ENCODE results near the gene ADGRV1.

Gene ADGRV1

GRCh38 chr5:90901261-90901660 is 342.7 kb downstream of the ADGRV1 start:
- no peak overlapping the region for H3K4me3 ChIP-seq (ENCODE audit: low read depth in 1 of 5, low read length in 5 of 5)
- H3K9ac ChIP-seq (ENCODE audit: low read length in 5 of 5), result no peak overlapping the region
- no peak overlapping the region for H3K27ac ChIP-seq (ENCODE audit: low read depth, low read length)
- no peaks in the 10 kb centered on the region for H3K36me3 ChIP-seq (ENCODE audit: control insufficient read depth in 5 of 5, insufficient read depth in 5 of 5, low read length in 5 of 5)
- no peaks in the 10 kb centered on the region for H3K27me3 ChIP-seq (ENCODE audit: control insufficient read depth in 5 of 5, insufficient read depth in 4 of 5, low read length in 5 of 5)
- no peaks in the 10 kb centered on the region for H3K9me3 ChIP-seq (ENCODE audit: control insufficient read depth in 5 of 5, low read length in 5 of 5)
- no peaks in the 10 kb centered on the region for H3K4me1 ChIP-seq (ENCODE audit: control insufficient read depth in 5 of 5, insufficient read depth in 5 of 5, low read length in 5 of 5)

GRCh38 chr5:90902170-90902569 is 343.6 kb downstream of the ADGRV1 start:
- Histone ChIP-seq H3K27ac (ENCODE audit: low read depth, low read length) (no peak overlapping the region), H3K36me3 (ENCODE audit: control insufficient read depth in 5 of 5, insufficient read depth in 5 of 5, low read length in 5 of 5) (no peaks in the 10 kb centered on the region), H3K4me1 (ENCODE audit: control insufficient read depth in 5 of 5, insufficient read depth in 5 of 5, low read length in 5 of 5) (no peaks in the 10 kb centered on the region), H3K4me3 (ENCODE audit: low read depth in 1 of 5, low read length in 5 of 5) (no peak overlapping the region), H3K9ac (ENCODE audit: low read length in 5 of 5) (no peak overlapping the region), H3K9me3 (ENCODE audit: control insufficient read depth in 5 of 5, low read length in 5 of 5) (no peaks in the 10 kb centered on the region), H3K27me3 (ENCODE audit: control insufficient read depth in 5 of 5, insufficient read depth in 4 of 5, low read length in 5 of 5) (no peaks in the 10 kb centered on the region)

- Histone ChIP-seq H3K9me3 (ENCODE audit: control insufficient read depth in 5 of 5, low read length in 5 of 5) (no peaks in the 10 kb centered on the region), H3K27me3 (ENCODE audit: control insufficient read depth in 5 of 5, insufficient read depth in 4 of 5, low read length in 5 of 5) (no peaks in the 10 kb centered on the region), H3K4me1 (ENCODE audit: control insufficient read depth in 5 of 5, insufficient read depth in 5 of 5, low read length in 5 of 5) (no peaks in the 10 kb centered on the region), H3K27ac (ENCODE audit: low read depth, low read length) (no peak overlapping the region), H3K9ac (ENCODE audit: low read length in 5 of 5) (peak overlapping the region in 1 of 5 donors; percentile 7), H3K4me3 (ENCODE audit: low read depth in 1 of 5, low read length in 5 of 5) (no peak overlapping the region), H3K36me3 (ENCODE audit: control insufficient read depth in 5 of 5, insufficient read depth in 5 of 5, low read length in 5 of 5) (no peaks in the 10 kb centered on the region)
Observed at GRCh38 chr5:90902651-90903386, 344.2 kb downstream of the ADGRV1 start.

- Histone ChIP-seq H3K9me3 (ENCODE audit: control insufficient read depth in 5 of 5, low read length in 5 of 5) (no peaks in the 10 kb centered on the region), H3K4me1 (ENCODE audit: control insufficient read depth in 5 of 5, insufficient read depth in 5 of 5, low read length in 5 of 5) (peaks cover 0 to 19% (median 0%) of the 10 kb centered on the region in 5 donors), H3K4me3 (ENCODE audit: low read depth in 1 of 5, low read length in 5 of 5) (no peak overlapping the region), H3K36me3 (ENCODE audit: control insufficient read depth in 5 of 5, insufficient read depth in 5 of 5, low read length in 5 of 5) (no peaks in the 10 kb centered on the region), H3K27me3 (ENCODE audit: control insufficient read depth in 5 of 5, insufficient read depth in 4 of 5, low read length in 5 of 5) (no peaks in the 10 kb centered on the region), H3K9ac (ENCODE audit: low read length in 5 of 5) (no peak overlapping the region), H3K27ac (ENCODE audit: low read depth, low read length) (peak overlapping the region; percentile 47)
Observed at GRCh38 chr5:90909101-90909503, 350.5 kb downstream of the ADGRV1 start.

GRCh38 chr5:90909940-90910339 is 351.3 kb downstream of the ADGRV1 start:
- no peak overlapping the region for H3K27ac ChIP-seq (ENCODE audit: low read depth, low read length)

GRCh38 chr5:90911169-90911568 is 352.6 kb downstream of the ADGRV1 start:
- H3K27ac ChIP-seq (ENCODE audit: low read depth, low read length), result peak overlapping the region; percentile 29
- no peak overlapping the region for H3K4me3 ChIP-seq (ENCODE audit: low read depth in 1 of 5, low read length in 5 of 5)
- no peaks in the 10 kb centered on the region for H3K36me3 ChIP-seq (ENCODE audit: control insufficient read depth in 5 of 5, insufficient read depth in 5 of 5, low read length in 5 of 5)
- no peaks in the 10 kb centered on the region for H3K27me3 ChIP-seq (ENCODE audit: control insufficient read depth in 5 of 5, insufficient read depth in 4 of 5, low read length in 5 of 5)
- H3K9ac ChIP-seq (ENCODE audit: low read length in 5 of 5), result no peak overlapping the region
- H3K4me1 ChIP-seq (ENCODE audit: control insufficient read depth in 5 of 5, insufficient read depth in 5 of 5, low read length in 5 of 5), result peaks cover 0 to 19% (median 0%) of the 10 kb centered on the region in 5 donors
- H3K9me3 ChIP-seq (ENCODE audit: control insufficient read depth in 5 of 5, low read length in 5 of 5), result no peaks in the 10 kb centered on the region

More at GRCh38 chr5:90909940-90910339, 351.3 kb downstream of the ADGRV1 start:
- H3K4me3 ChIP-seq (ENCODE audit: low read depth in 1 of 5, low read length in 5 of 5), result no peak overlapping the region
- H3K27me3 ChIP-seq (ENCODE audit: control insufficient read depth in 5 of 5, insufficient read depth in 4 of 5, low read length in 5 of 5), result no peaks in the 10 kb centered on the region
- no peaks in the 10 kb centered on the region for H3K36me3 ChIP-seq (ENCODE audit: control insufficient read depth in 5 of 5, insufficient read depth in 5 of 5, low read length in 5 of 5)
- peaks cover 0 to 19% (median 0%) of the 10 kb centered on the region in 5 donors for H3K4me1 ChIP-seq (ENCODE audit: control insufficient read depth in 5 of 5, insufficient read depth in 5 of 5, low read length in 5 of 5)
- no peaks in the 10 kb centered on the region for H3K9me3 ChIP-seq (ENCODE audit: control insufficient read depth in 5 of 5, low read length in 5 of 5)
- H3K9ac ChIP-seq (ENCODE audit: low read length in 5 of 5), result no peak overlapping the region

- H3K36me3 ChIP-seq (ENCODE audit: control insufficient read depth in 5 of 5, insufficient read depth in 5 of 5, low read length in 5 of 5), result no peaks in the 10 kb centered on the region
- no peaks in the 10 kb centered on the region for H3K9me3 ChIP-seq (ENCODE audit: control insufficient read depth in 5 of 5, low read length in 5 of 5)
- peaks cover 0 to 23% (median 0%) of the 10 kb centered on the region in 5 donors for H3K4me1 ChIP-seq (ENCODE audit: control insufficient read depth in 5 of 5, insufficient read depth in 5 of 5, low read length in 5 of 5)
- H3K9ac ChIP-seq (ENCODE audit: low read length in 5 of 5), result no peak overlapping the region
- H3K27ac ChIP-seq (ENCODE audit: low read depth, low read length), result no peak overlapping the region
- no peak overlapping the region for H3K4me3 ChIP-seq (ENCODE audit: low read depth in 1 of 5, low read length in 5 of 5)
- no peaks in the 10 kb centered on the region for H3K27me3 ChIP-seq (ENCODE audit: control insufficient read depth in 5 of 5, insufficient read depth in 4 of 5, low read length in 5 of 5)
Observed at GRCh38 chr5:90912476-90912875, 353.9 kb downstream of the ADGRV1 start.

GRCh38 chr5:90915393-90915792 is 356.8 kb downstream of the ADGRV1 start:
- Histone ChIP-seq H3K9me3 (ENCODE audit: control insufficient read depth in 5 of 5, low read length in 5 of 5) (no peaks in the 10 kb centered on the region), H3K36me3 (ENCODE audit: control insufficient read depth in 5 of 5, insufficient read depth in 5 of 5, low read length in 5 of 5) (no peaks in the 10 kb centered on the region), H3K9ac (ENCODE audit: low read length in 5 of 5) (no peak overlapping the region), H3K27ac (ENCODE audit: low read depth, low read length) (no peak overlapping the region), H3K27me3 (ENCODE audit: control insufficient read depth in 5 of 5, insufficient read depth in 4 of 5, low read length in 5 of 5) (no peaks in the 10 kb centered on the region), H3K4me1 (ENCODE audit: control insufficient read depth in 5 of 5, insufficient read depth in 5 of 5, low read length in 5 of 5) (peaks cover 0 to 16% (median 0%) of the 10 kb centered on the region in 5 donors), H3K4me3 (ENCODE audit: low read depth in 1 of 5, low read length in 5 of 5) (no peak overlapping the region)

- Histone ChIP-seq H3K4me1 (ENCODE audit: control insufficient read depth in 5 of 5, insufficient read depth in 5 of 5, low read length in 5 of 5) (peaks cover 0 to 11% (median 0%) of the 10 kb centered on the region in 5 donors), H3K9ac (ENCODE audit: low read length in 5 of 5) (no peak overlapping the region), H3K36me3 (ENCODE audit: control insufficient read depth in 5 of 5, insufficient read depth in 5 of 5, low read length in 5 of 5) (no peaks in the 10 kb centered on the region), H3K27me3 (ENCODE audit: control insufficient read depth in 5 of 5, insufficient read depth in 4 of 5, low read length in 5 of 5) (no peaks in the 10 kb centered on the region), H3K4me3 (ENCODE audit: low read depth in 1 of 5, low read length in 5 of 5) (no peak overlapping the region), H3K27ac (ENCODE audit: low read depth, low read length) (no peak overlapping the region), H3K9me3 (ENCODE audit: control insufficient read depth in 5 of 5, low read length in 5 of 5) (no peaks in the 10 kb centered on the region)
Observed at GRCh38 chr5:90916947-90917800, 358.6 kb downstream of the ADGRV1 start.
